Measurements from ENCODE around the gene WFDC2.

- TF ChIP-seq POLR2A (IDR thresholded peaks at IDR 0.05; ENCODE audit: extremely low read depth, insufficient read length) (no peak), CTCF (IDR thresholded peaks at IDR 0.05; ENCODE audit: low read depth, low read length) (no peak), MAX (IDR thresholded peaks at IDR 0.05; ENCODE audit: low read depth, low read length) (no peak), MYC (IDR thresholded peaks at IDR 0.05; ENCODE audit: low read depth, low read length) (no peak)
Observed at GRCh38 chr20:45440424-45440823, 29.1 kb upstream of the WFDC2 start.
